ENCODE measurements around the gene PRDM8.

The PRDM8 gene

GRCh38 chr4:80184053-80184824 is 13.1 kb upstream of the PRDM8 start (continued):
- TF ChIP-seq ZNF121 (tag by site-specific recombination; IDR thresholded peaks at IDR 0.05) (no peak), ZNF138 (tag by site-specific recombination; IDR thresholded peaks at IDR 0.05; ENCODE audit: borderline replicate concordance) (no peak), ZNF600 (tag by site-specific recombination; IDR thresholded peaks at IDR 0.05) (0 out of 2 replicates have a peak, but pooled peaks have one; percentile 23), ZNF626 (tag by site-specific recombination; IDR thresholded peaks at IDR 0.05) (no peak), SP3 (tag by site-specific recombination; IDR thresholded peaks at IDR 0.05) (peak; percentile 61), ZNF76 (tag by site-specific recombination; IDR thresholded peaks at IDR 0.05; ENCODE audit: borderline replicate concordance, low read depth) (peak; percentile 16; the same call in 1 of the 2 replicates), ZNF221 (tag by site-specific recombination; IDR thresholded peaks at IDR 0.05; ENCODE audit: borderline replicate concordance) (no peak), ZNF571 (tag by site-specific recombination; IDR thresholded peaks at IDR 0.05) (no peak), ZFP69B (tag by site-specific recombination; IDR thresholded peaks at IDR 0.05) (peak; percentile 37; the same call in 1 of the 2 replicates), ZNF785 (tag by site-specific recombination; IDR thresholded peaks at IDR 0.05) (no peak), ZNF211 (tag by site-specific recombination; IDR thresholded peaks at IDR 0.05; ENCODE audit: low read depth) (no peak), ZNF350 (tag by site-specific recombination; IDR thresholded peaks at IDR 0.05) (no peak), OVOL3 (tag by site-specific recombination; IDR thresholded peaks at IDR 0.05) (no peak), ZNF366 (tag by site-specific recombination; conservative IDR thresholded peaks at IDR 0.05) (peak; percentile 92), PBX3 (CRISPR knock-in tag; IDR thresholded peaks at IDR 0.05) (no peak), SALL2 (tag by site-specific recombination; IDR thresholded peaks at IDR 0.05; ENCODE audit: borderline replicate concordance) (no peak), ZNF629 (tag by site-specific recombination; IDR thresholded peaks at IDR 0.05) (no peak; the same call in 1 of the 2 replicates), KLF7 (tag by site-specific recombination; IDR thresholded peaks at IDR 0.05; ENCODE audit: borderline replicate concordance) (peak; percentile 76; the same call in 1 of the 2 replicates), ZNF777 (tag by site-specific recombination; IDR thresholded peaks at IDR 0.05; ENCODE audit: borderline replicate concordance) (no peak; the same call in 1 of the 2 replicates), GLI2 (tag by site-specific recombination; IDR thresholded peaks at IDR 0.05; ENCODE audit: borderline replicate concordance, low read depth) (no peak), ZSCAN30 (tag by site-specific recombination; IDR thresholded peaks at IDR 0.05) (peak; percentile 67; the same call in 1 of the 2 replicates), SP7 (tag by site-specific recombination; IDR thresholded peaks at IDR 0.05) (peak; percentile 83), ZNF184 (tag by site-specific recombination; IDR thresholded peaks at IDR 0.05) (no peak), ZNF501 (tag by site-specific recombination; IDR thresholded peaks at IDR 0.05) (peak; percentile 38; the same call in 1 of the 2 replicates), SCRT2 (tag by site-specific recombination; IDR thresholded peaks at IDR 0.05) (no peak), ZBTB21 (tag by site-specific recombination; IDR thresholded peaks at IDR 0.05) (0 out of 2 replicates have a peak, but pooled peaks have one; percentile 8), TCF7L2 (IDR thresholded peaks at IDR 0.05; ENCODE audit: borderline replicate concordance, low read depth, low read length) (no peak), HOXD13 (CRISPR knock-in tag; IDR thresholded peaks at IDR 0.05; ENCODE audit: borderline replicate concordance) (no peak), ZNF560 (tag by site-specific recombination; IDR thresholded peaks at IDR 0.05; ENCODE audit: borderline replicate concordance) (no peak), ZNF580 (tag by site-specific recombination; IDR thresholded peaks at IDR 0.05) (0 out of 2 replicates have a peak, but pooled peaks have one; percentile 32)
- TF ChIP-seq, protein P1, sequence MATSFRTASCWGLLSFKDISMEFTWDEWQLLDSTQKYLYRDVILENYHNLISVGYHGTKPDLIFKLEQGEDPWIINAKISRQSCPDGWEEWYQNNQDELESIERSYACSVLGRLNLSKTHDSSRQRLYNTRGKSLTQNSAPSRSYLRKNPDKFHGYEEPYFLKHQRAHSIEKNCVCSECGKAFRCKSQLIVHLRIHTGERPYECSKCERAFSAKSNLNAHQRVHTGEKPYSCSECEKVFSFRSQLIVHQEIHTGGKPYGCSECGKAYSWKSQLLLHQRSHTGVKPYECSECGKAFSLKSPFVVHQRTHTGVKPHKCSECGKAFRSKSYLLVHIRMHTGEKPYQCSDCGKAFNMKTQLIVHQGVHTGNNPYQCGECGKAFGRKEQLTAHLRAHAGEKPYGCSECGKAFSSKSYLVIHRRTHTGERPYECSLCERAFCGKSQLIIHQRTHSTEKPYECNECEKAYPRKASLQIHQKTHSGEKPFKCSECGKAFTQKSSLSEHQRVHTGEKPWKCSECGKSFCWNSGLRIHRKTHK (tag by site-specific recombination; IDR thresholded peaks at IDR 0.05): no peak
- TF ChIP-seq, protein P2, sequence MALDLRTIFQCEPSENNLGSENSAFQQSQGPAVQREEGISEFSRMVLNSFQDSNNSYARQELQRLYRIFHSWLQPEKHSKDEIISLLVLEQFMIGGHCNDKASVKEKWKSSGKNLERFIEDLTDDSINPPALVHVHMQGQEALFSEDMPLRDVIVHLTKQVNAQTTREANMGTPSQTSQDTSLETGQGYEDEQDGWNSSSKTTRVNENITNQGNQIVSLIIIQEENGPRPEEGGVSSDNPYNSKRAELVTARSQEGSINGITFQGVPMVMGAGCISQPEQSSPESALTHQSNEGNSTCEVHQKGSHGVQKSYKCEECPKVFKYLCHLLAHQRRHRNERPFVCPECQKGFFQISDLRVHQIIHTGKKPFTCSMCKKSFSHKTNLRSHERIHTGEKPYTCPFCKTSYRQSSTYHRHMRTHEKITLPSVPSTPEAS (tag by site-specific recombination; IDR thresholded peaks at IDR 0.05): peak; percentile 25; the same call in 1 of the 2 replicates
- TF ChIP-seq, protein P3, sequence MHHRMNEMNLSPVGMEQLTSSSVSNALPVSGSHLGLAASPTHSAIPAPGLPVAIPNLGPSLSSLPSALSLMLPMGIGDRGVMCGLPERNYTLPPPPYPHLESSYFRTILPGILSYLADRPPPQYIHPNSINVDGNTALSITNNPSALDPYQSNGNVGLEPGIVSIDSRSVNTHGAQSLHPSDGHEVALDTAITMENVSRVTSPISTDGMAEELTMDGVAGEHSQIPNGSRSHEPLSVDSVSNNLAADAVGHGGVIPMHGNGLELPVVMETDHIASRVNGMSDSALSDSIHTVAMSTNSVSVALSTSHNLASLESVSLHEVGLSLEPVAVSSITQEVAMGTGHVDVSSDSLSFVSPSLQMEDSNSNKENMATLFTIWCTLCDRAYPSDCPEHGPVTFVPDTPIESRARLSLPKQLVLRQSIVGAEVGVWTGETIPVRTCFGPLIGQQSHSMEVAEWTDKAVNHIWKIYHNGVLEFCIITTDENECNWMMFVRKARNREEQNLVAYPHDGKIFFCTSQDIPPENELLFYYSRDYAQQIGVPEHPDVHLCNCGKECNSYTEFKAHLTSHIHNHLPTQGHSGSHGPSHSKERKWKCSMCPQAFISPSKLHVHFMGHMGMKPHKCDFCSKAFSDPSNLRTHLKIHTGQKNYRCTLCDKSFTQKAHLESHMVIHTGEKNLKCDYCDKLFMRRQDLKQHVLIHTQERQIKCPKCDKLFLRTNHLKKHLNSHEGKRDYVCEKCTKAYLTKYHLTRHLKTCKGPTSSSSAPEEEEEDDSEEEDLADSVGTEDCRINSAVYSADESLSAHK (tag by site-specific recombination; IDR thresholded peaks at IDR 0.05): 0 out of 2 replicates have a peak, but pooled peaks have one; percentile 7
